HCT116 (cell line): Measurements from ENCODE around the gene SLC22A8. TPM values are rescaled to one million over a fixed set of nuclear protein-coding genes. Genes with fewer than 3 reads are reported as not detected.

Experiments
- ATAC-seq: fragments of 200-7000 bp; cut with Tn5 transposase; 2 replicates; pipeline ENCODE4 v1.9.1; 2020; ENCODE audit warnings: mild to moderate bottlenecking, moderate library complexity
- BruUV-seq: library from RNA; stranded (reverse); fragments of 400-500 nt; replicated peaks from 2 replicates; lab custom pipeline; 2021; lab: Mats Ljungman, UMichigan
- CTCF ChIA-PET: fragments of 300-600 bp; sonication (Branson Sonifier 250); formaldehyde crosslinking; loops from one replicate; lab custom pipeline; 2021; ENCODE audit warnings: antibody characterized with exemption; lab: Charles Lee
- POLR2A ChIA-PET: fragments of 300-600, 350-600 bp; sonication (Branson Sonifier 250); formaldehyde crosslinking; loops from one replicate; lab custom pipeline; 2021; ENCODE audit warnings: antibody characterized with exemption; lab: Charles Lee
- RAD21 ChIA-PET, 2 experiments: fragments of 300-600 bp; sonication (Branson Sonifier 250); formaldehyde crosslinking; loops; one replicate each; lab custom pipeline; 2023; ENCODE audit warnings: low total read pairs in 2 of 2; ENCODE audit not compliant: uncharacterized antibody in 2 of 2, unreplicated experiment in 2 of 2, low non-redundant PET in 1 of 2; lab: Charles Lee
- DNase-seq: peaks from one replicate; pipeline ENCODE4 v3.0.0-alpha.2; 2010; ENCODE audit warnings: low read depth, low spot score
- H2AFZ ChIP-seq: fragments of 200-600 bp; shearing (Covaris generic), sonication (generic); 2 replicates; pipeline ENCODE4 v1.6.1; 2017; ENCODE audit warnings: low read depth, mixed run types, mixed read lengths, antibody characterized with exemption, low read length; ENCODE audit not compliant: poor library complexity, severe bottlenecking
- H3K27ac ChIP-seq: 2 replicates; pipeline ENCODE4 v1.5.1; 2012; ENCODE audit warnings: low read depth, low read length
- H3K27me3 ChIP-seq: fragments of 200-600 bp; sonication (generic); 2 replicates; pipeline ENCODE4 v1.6.1; 2016; ENCODE audit warnings: mixed run types, low read length, mixed read lengths; ENCODE audit not compliant: insufficient read depth
- H3K36me3 ChIP-seq, 2 experiments: fragments of 200-500 bp in 1 of 2; fragments of 200-600 bp in 1 of 2; sonication (Bioruptor generic) in 1 of 2; sonication (generic) in 1 of 2; 2 replicates each; pipeline versions ENCODE4 v1.5.1 to v1.6.1; 2014 to 2016; ENCODE audit warnings: low read length in 2 of 2, inconsistent platforms in 1 of 2, mixed read lengths in 1 of 2, mixed run types in 1 of 2; ENCODE audit not compliant: insufficient read depth in 2 of 2, control insufficient read depth in 1 of 2
- H3K4me1 ChIP-seq, 2 experiments: fragments of 200-600 bp in 1 of 2; sonication (generic) in 1 of 2; 2 replicates each; pipeline versions ENCODE4 v1.5.1 to v1.6.1; 2012 to 2017; ENCODE audit warnings: low read length in 2 of 2, inconsistent platforms in 1 of 2, mild to moderate bottlenecking in 1 of 2, mixed read lengths in 1 of 2, mixed run types in 1 of 2, moderate library complexity in 1 of 2; ENCODE audit not compliant: insufficient read depth in 2 of 2, control insufficient read depth in 1 of 2
- H3K4me2 ChIP-seq: fragments of 200-600 bp; sonication (generic); 2 replicates; pipeline ENCODE4 v1.6.1; 2017; ENCODE audit warnings: mixed run types, low read length, mixed read lengths
- H3K4me3 ChIP-seq, 2 experiments: fragments of 200-600 bp in 1 of 2; sonication (generic) in 1 of 2; replicated peaks in 1 of 2; 2 replicates each; pipeline ENCODE4 v1.5.1; 2011 to 2016; ENCODE audit warnings: low read length in 2 of 2, control low read depth in 1 of 2, low read depth in 1 of 2, mild to moderate bottlenecking in 1 of 2, mixed read lengths in 1 of 2, mixed run types in 1 of 2
- H3K79me2 ChIP-seq: fragments of 200-600 bp; sonication (generic); 2 replicates; pipeline ENCODE4 v1.6.1; 2017; ENCODE audit warnings: mild to moderate bottlenecking, mixed run types, low read length, moderate library complexity, mixed read lengths; ENCODE audit not compliant: insufficient read depth
- H3K9ac ChIP-seq: fragments of 200-600 bp; sonication (generic); 2 replicates; pipeline ENCODE4 v1.6.1; 2016; ENCODE audit warnings: low read length, mixed read lengths
- H3K9me2 ChIP-seq: fragments of 200-600 bp; sonication (generic), shearing (Covaris generic); 2 replicates; pipeline ENCODE4 v1.6.1; 2017; ENCODE audit warnings: mixed run types, mild to moderate bottlenecking, moderate library complexity; ENCODE audit not compliant: insufficient read depth
- H3K9me3 ChIP-seq, 2 experiments: fragments of 200-500 bp in 1 of 2; fragments of 200-600 bp in 1 of 2; sonication (Bioruptor generic) in 1 of 2; sonication (generic) in 1 of 2; 2 replicates each; pipeline ENCODE4 v1.6.1; 2014 to 2017; ENCODE audit warnings: low read length in 2 of 2, mixed read lengths in 2 of 2, inconsistent platforms in 1 of 2, low read depth in 1 of 2, mild to moderate bottlenecking in 1 of 2, mixed run types in 1 of 2, moderate library complexity in 1 of 2; ENCODE audit not compliant: control insufficient read depth in 1 of 2, insufficient read depth in 1 of 2
- H4K20me1 ChIP-seq: fragments of 200-600 bp; sonication (generic), shearing (Covaris generic); 2 replicates; pipeline ENCODE4 v1.6.1; 2017; ENCODE audit warnings: mixed run types, mild to moderate bottlenecking, moderate library complexity; ENCODE audit not compliant: insufficient read depth
- ATF3 ChIP-seq: IDR thresholded peaks from 2 replicates; pipeline ENCODE4 v1.6.1; 2012
- CBX3 ChIP-seq: IDR thresholded peaks from 2 replicates; pipeline ENCODE4 v1.6.1; 2012; ENCODE audit warnings: low read depth
- CEBPB ChIP-seq: IDR thresholded peaks from 2 replicates; pipeline ENCODE4 v1.6.1; 2012; ENCODE audit warnings: low read depth
- CTCF ChIP-seq, 3 experiments: fragments of 200-600 bp in 1 of 3; sonication (generic) in 1 of 3; IDR thresholded peaks in 2 of 3; conservative IDR thresholded peaks in 1 of 3; 2 replicates each; pipeline ENCODE4 v1.5.1; 2012 to 2017; ENCODE audit warnings: low read depth in 2 of 3, low read length in 2 of 3, antibody characterized with exemption in 1 of 3, borderline replicate concordance in 1 of 3, control low read depth in 1 of 3, mild to moderate bottlenecking in 1 of 3, mixed read lengths in 1 of 3, mixed run types in 1 of 3, moderate library complexity in 1 of 3; ENCODE audit not compliant: insufficient read depth in 1 of 3
- EGR1 ChIP-seq: IDR thresholded peaks from 2 replicates; pipeline ENCODE4 v1.6.1; 2012; ENCODE audit warnings: low read depth
- ELF1 ChIP-seq: IDR thresholded peaks from 2 replicates; pipeline ENCODE4 v1.6.1; 2012; ENCODE audit warnings: low read depth, borderline replicate concordance
- FOSL1 ChIP-seq: IDR thresholded peaks from 2 replicates; pipeline ENCODE4 v1.6.1; 2012; ENCODE audit warnings: low read depth
- JUND ChIP-seq: IDR thresholded peaks from 2 replicates; pipeline ENCODE4 v1.6.1; 2012
- POLR2AphosphoS5 ChIP-seq: IDR thresholded peaks from 2 replicates; pipeline ENCODE4 v1.6.1; 2011; ENCODE audit warnings: mild to moderate bottlenecking, low read depth, low read length, moderate library complexity
- RAD21 ChIP-seq: IDR thresholded peaks from 2 replicates; pipeline ENCODE4 v1.6.1; 2012; ENCODE audit warnings: low read depth, mild to moderate bottlenecking
- SIN3A ChIP-seq: IDR thresholded peaks from 2 replicates; pipeline ENCODE4 v1.6.1; 2012; ENCODE audit warnings: low read depth
- TCF7L2 ChIP-seq: IDR thresholded peaks from 2 replicates; pipeline ENCODE4 v1.7.0; 2011; ENCODE audit warnings: borderline replicate concordance, inconsistent platforms; ENCODE audit not compliant: insufficient read depth, insufficient read length; ENCODE audit errors: extremely low read depth
- ZFX ChIP-seq: fragments of 450-650 bp; IDR thresholded peaks from 2 replicates; pipeline ENCODE4 v1.6.1; 2017
- intact Hi-C: fragments of 100-400 bp; cut with micrococcal nuclease; formaldehyde crosslinking; loops from 2 replicates; pipeline ENCODE4 v1.10.0; 2022
- total RNA-seq: library from RNA; stranded (reverse); gene quantifications from one replicate; pipeline ENCODE4 v1.2.1, GENCODE V29; 2021; ENCODE audit not compliant: unreplicated experiment
- TF ChIP-seq, protein P1 (sequence below): IDR thresholded peaks from 2 replicates; pipeline ENCODE4 v1.6.1; 2011; ENCODE audit warnings: mild to moderate bottlenecking, low read length, moderate library complexity; ENCODE audit not compliant: insufficient replicate concordance; ENCODE audit errors: extremely low read depth

SLC22A8 gene
- total RNA-seq, 1 experiment from 2014 or later, result not detected

DNA sequence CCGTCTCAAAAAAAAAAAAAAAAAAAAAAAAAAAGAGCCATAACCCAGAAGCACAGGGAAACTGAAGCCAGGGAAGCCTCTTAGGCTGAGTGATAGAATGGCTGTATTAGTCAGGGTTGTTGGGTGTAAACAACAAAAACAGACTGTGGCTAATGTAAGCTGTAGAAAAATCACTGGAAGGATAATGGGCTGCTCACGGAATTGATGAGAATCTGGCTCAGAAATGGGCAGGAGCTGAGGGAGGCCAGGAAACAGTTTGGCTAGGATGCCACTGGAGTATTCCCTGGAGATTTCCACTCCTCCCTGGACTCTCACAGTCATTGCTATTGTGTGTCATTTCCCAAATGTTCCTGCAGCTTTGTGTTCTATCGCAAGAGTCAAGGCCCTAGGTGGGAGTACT, 53.2 kb downstream of the SLC22A8 start:
- Histone ChIP-seq H3K9me3 (no peaks in the 10 kb centered on the region), H3K36me3 (no peaks in the 10 kb centered on the region), H3K79me2 (no peaks in the 10 kb centered on the region), H4K20me1 (no peaks in the 10 kb centered on the region), H3K4me2 (no peak overlapping the region), H3K4me1 (no peaks in the 10 kb centered on the region), H3K9ac (no peak overlapping the region), H3K4me3 (no peak overlapping the region), H3K27me3 (no peaks in the 10 kb centered on the region), H3K9me2 (no peaks in the 10 kb centered on the region), H2AFZ (no peak overlapping the region), H3K27ac (no peak overlapping the region)
- ATAC-seq (no peak), DNase-seq (no peak)
- TF ChIP-seq SIN3A (no peak), TCF7L2 (no peak), POLR2AphosphoS5 (no peak)
- no TSS peak for BruUV-seq
- ChIA-PET POLR2A (no interaction called here), CTCF (interaction anchor here (0.9 to 1.7 kb wide), 2 partner anchors 11 to 13 kb away, joined by 3 to 5 read pairs; no protein-coding TSS in a partner anchor), RAD21 (no interaction called here)
- intact Hi-C loops, result no loop called here

GRCh38 chr11:62961017-62961570, 54.5 kb downstream of the SLC22A8 start:
- Histone ChIP-seq H3K4me1 (no peaks in the 10 kb centered on the region), H3K79me2 (no peaks in the 10 kb centered on the region), H3K9me3 (no peaks in the 10 kb centered on the region), H3K4me3 (no peak overlapping the region), H3K9ac (no peak overlapping the region), H3K36me3 (no peaks in the 10 kb centered on the region), H3K9me2 (no peaks in the 10 kb centered on the region), H2AFZ (no peak overlapping the region), H3K27me3 (no peaks in the 10 kb centered on the region), H3K27ac (no peak overlapping the region), H4K20me1 (no peaks in the 10 kb centered on the region), H3K4me2 (no peak overlapping the region)
- ATAC-seq, result no peak
- ChIA-PET CTCF (interaction anchor here (1.3 kb wide), 1 partner anchor 14 kb away, joined by 3 read pairs; no protein-coding TSS in a partner anchor), RAD21 (no interaction called here), POLR2A (no interaction called here)
- intact Hi-C loops, result no loop called here
- BruUV-seq, result no TSS peak
- no peak for DNase-seq
- TF ChIP-seq CTCF (IDR thresholded peaks at IDR 0.05 in 2 of 3, conservative IDR thresholded peaks at IDR 0.05 in 1 of 3; ENCODE audit: borderline replicate concordance in 1 of 3, insufficient read depth in 1 of 3, low read depth in 2 of 3, low read length in 2 of 3) (no peak), CBX3 (no peak), ELF1 (no peak), JUND (no peak), EGR1 (no peak), FOSL1 (no peak), ZFX (no peak), ATF3 (no peak), SIN3A (no peak), RAD21 (no peak), CEBPB (no peak)
- TF ChIP-seq, protein P1, sequence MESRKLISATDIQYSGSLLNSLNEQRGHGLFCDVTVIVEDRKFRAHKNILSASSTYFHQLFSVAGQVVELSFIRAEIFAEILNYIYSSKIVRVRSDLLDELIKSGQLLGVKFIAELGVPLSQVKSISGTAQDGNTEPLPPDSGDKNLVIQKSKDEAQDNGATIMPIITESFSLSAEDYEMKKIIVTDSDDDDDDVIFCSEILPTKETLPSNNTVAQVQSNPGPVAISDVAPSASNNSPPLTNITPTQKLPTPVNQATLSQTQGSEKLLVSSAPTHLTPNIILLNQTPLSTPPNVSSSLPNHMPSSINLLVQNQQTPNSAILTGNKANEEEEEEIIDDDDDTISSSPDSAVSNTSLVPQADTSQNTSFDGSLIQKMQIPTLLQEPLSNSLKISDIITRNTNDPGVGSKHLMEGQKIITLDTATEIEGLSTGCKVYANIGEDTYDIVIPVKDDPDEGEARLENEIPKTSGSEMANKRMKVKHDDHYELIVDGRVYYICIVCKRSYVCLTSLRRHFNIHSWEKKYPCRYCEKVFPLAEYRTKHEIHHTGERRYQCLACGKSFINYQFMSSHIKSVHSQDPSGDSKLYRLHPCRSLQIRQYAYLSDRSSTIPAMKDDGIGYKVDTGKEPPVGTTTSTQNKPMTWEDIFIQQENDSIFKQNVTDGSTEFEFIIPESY, result no peak
